HepG2 (cell line): ENCODE measurements around the gene REPIN1. TPM values are rescaled to one million over a fixed set of nuclear protein-coding genes. Genes with fewer than 3 reads are reported as not detected.

Source experiments
- GATAD2A ChIP-seq: IDR thresholded peaks from 2 replicates; pipeline ENCODE4 v1.6.1; 2016
- HHEX ChIP-seq: IDR thresholded peaks from 2 replicates; pipeline ENCODE4 v1.6.1; 2016; ENCODE audit warnings: control low read depth
- HMGXB4 ChIP-seq, 2 experiments: sonication (generic) in 1 of 2; formaldehyde crosslinking in 1 of 2; IDR thresholded peaks; 2 replicates each; pipeline versions ENCODE4 v1.4.0 to v1.6.1; 2018 to 2020; ENCODE audit warnings: missing genetic modification reagents in 2 of 2, borderline replicate concordance in 1 of 2, low read depth in 1 of 2, mild to moderate bottlenecking in 1 of 2, missing biosample characterization in 1 of 2
- KAT7 ChIP-seq: IDR thresholded peaks from 2 replicates; pipeline ENCODE4 v1.6.1; 2018; ENCODE audit warnings: borderline replicate concordance, missing compliant biosample characterization
- KLF11 ChIP-seq: IDR thresholded peaks from 2 replicates; pipeline ENCODE4 v1.6.1; 2016; ENCODE audit warnings: missing compliant biosample characterization
- KLF13 ChIP-seq: sonication (generic); formaldehyde crosslinking; IDR thresholded peaks from 2 replicates; pipeline ENCODE4 v1.4.0; 2020; ENCODE audit warnings: mild to moderate bottlenecking, missing genetic modification reagents
- MBD4 ChIP-seq: IDR thresholded peaks from 2 replicates; pipeline ENCODE4 v1.6.1; 2012; ENCODE audit warnings: low read length, inconsistent platforms, borderline replicate concordance
- NFE2 ChIP-seq: sonication (generic); formaldehyde crosslinking; IDR thresholded peaks from 2 replicates; pipeline ENCODE4 v1.4.0; 2020; ENCODE audit warnings: missing genetic modification reagents
- NR2F2 ChIP-seq: IDR thresholded peaks from 2 replicates; pipeline ENCODE4 v1.6.1; 2012; ENCODE audit warnings: low read depth, inconsistent platforms, borderline replicate concordance
- TAF15 ChIP-seq: fragments of 200-400 bp; formaldehyde crosslinking; IDR thresholded peaks from one replicate; pipeline ENCODE4 v1.6.1; 2018; ENCODE audit warnings: mild to moderate bottlenecking, low read depth, low read length; ENCODE audit not compliant: poor library complexity, severe bottlenecking
- TCF7 ChIP-seq: sonication (generic); IDR thresholded peaks from 2 replicates; pipeline ENCODE4 v1.6.1; 2016; ENCODE audit warnings: antibody characterized with exemption, low read depth
- ZBTB8A ChIP-seq: sonication (generic); formaldehyde crosslinking; IDR thresholded peaks from 2 replicates; pipeline ENCODE4 v1.4.0; 2020; ENCODE audit warnings: mild to moderate bottlenecking, low read depth, missing genetic modification reagents, borderline replicate concordance
- ZFP41 ChIP-seq: sonication (generic); formaldehyde crosslinking; IDR thresholded peaks from 2 replicates; pipeline ENCODE4 v1.4.0; 2020; ENCODE audit warnings: mild to moderate bottlenecking, missing genetic modification reagents, borderline replicate concordance
- ZFX ChIP-seq: sonication (generic); formaldehyde crosslinking; IDR thresholded peaks from 2 replicates; pipeline ENCODE4 v1.4.0; 2020; ENCODE audit warnings: mild to moderate bottlenecking, low read depth, missing genetic modification reagents, moderate library complexity
- ZKSCAN5 ChIP-seq: sonication (generic); formaldehyde crosslinking; IDR thresholded peaks from 2 replicates; pipeline ENCODE4 v1.5.1; 2020; ENCODE audit warnings: mild to moderate bottlenecking, missing genetic modification reagents
- ZNF510 ChIP-seq: sonication (generic); formaldehyde crosslinking; IDR thresholded peaks from 2 replicates; pipeline ENCODE4 v1.4.0; 2020; ENCODE audit warnings: low read depth, mild to moderate bottlenecking, missing genetic modification reagents
- ZNF567 ChIP-seq: sonication (generic); formaldehyde crosslinking; IDR thresholded peaks from 2 replicates; pipeline ENCODE4 v1.8.1; 2023; ENCODE audit warnings: mild to moderate bottlenecking, missing genetic modification reagents, borderline replicate concordance
- polyA plus RNA-seq, 8 experiments: library from polyadenylated mRNA; depleted of rRNA in 3 of 8; stranded (reverse) in 7 of 8; unstranded in 1 of 8; fragments of >200 nt; fragmentation: Illumina TruSeq in 4 of 8; extraction: Trizol in 4 of 8; gene quantifications; 2 replicates each; pipeline versions ENCODE4 v1.2.1 to v1.2.3, GENCODE V29; 2011 to 2016; ENCODE audit warnings: low read depth in 4 of 8, missing spikeins in 1 of 8, mixed read lengths in 1 of 8; ENCODE audit not compliant: insufficient read depth in 1 of 8
- total RNA-seq, 5 experiments: library from RNA; depleted of rRNA; stranded (reverse); fragments of >200 nt; fragmentation: Illumina TruSeq; extraction: Trizol; gene quantifications; 2 replicates each; pipeline ENCODE4 v1.2.3, GENCODE V29; 2016; ENCODE audit warnings: low read depth in 1 of 5
- TF ChIP-seq, protein P1 (sequence below): sonication (generic); formaldehyde crosslinking; IDR thresholded peaks from 2 replicates; pipeline ENCODE4 v1.8.1; 2023; ENCODE audit warnings: missing genetic modification reagents, inconsistent platforms, borderline replicate concordance
- TF ChIP-seq, protein P2 (sequence below): sonication (generic); formaldehyde crosslinking; IDR thresholded peaks from 2 replicates; pipeline ENCODE4 v1.4.0; 2020; ENCODE audit warnings: missing genetic modification reagents
- TF ChIP-seq, protein P3 (sequence below), 2 experiments: sonication (generic) in 1 of 2; formaldehyde crosslinking in 1 of 2; IDR thresholded peaks; 2 replicates each; pipeline versions ENCODE4 v1.4.0 to v1.6.1; 2016 to 2020; ENCODE audit warnings: borderline replicate concordance in 1 of 2, low read depth in 1 of 2, mild to moderate bottlenecking in 1 of 2, missing genetic modification reagents in 1 of 2

REPIN1 gene
- total and polyA plus RNA-seq, 2 of the 13 experiments (the other 11 are each of a cell fraction or from before 2014, with no cell fraction given), result 69.9 to 108 TPM

- TF ChIP-seq ZFX (CRISPR knock-in tag) (no peak), ZNF567 (no peak), ZKSCAN5 (CRISPR knock-in tag) (no peak), GATAD2A (CRISPR knock-in tag) (0 out of 2 replicates have a peak, but pooled peaks have one; percentile 17), TCF7 (peak; percentile 25; the same call in 1 of the 2 replicates), ZNF510 (CRISPR knock-in tag) (no peak), KAT7 (CRISPR knock-in tag) (no peak), KLF11 (CRISPR knock-in tag) (no peak), HMGXB4 (CRISPR knock-in tag; IDR thresholded peaks at IDR 0.05; ENCODE audit: borderline replicate concordance in 1 of 2, low read depth in 1 of 2) (no peak), ZBTB8A (CRISPR knock-in tag) (no peak), TAF15 (no peak), NR2F2 (no peak), ZFP41 (CRISPR knock-in tag) (no peak), MBD4 (no peak), KLF13 (no peak), HHEX (CRISPR knock-in tag) (no peak), NFE2 (no peak)
- TF ChIP-seq, protein P1, sequence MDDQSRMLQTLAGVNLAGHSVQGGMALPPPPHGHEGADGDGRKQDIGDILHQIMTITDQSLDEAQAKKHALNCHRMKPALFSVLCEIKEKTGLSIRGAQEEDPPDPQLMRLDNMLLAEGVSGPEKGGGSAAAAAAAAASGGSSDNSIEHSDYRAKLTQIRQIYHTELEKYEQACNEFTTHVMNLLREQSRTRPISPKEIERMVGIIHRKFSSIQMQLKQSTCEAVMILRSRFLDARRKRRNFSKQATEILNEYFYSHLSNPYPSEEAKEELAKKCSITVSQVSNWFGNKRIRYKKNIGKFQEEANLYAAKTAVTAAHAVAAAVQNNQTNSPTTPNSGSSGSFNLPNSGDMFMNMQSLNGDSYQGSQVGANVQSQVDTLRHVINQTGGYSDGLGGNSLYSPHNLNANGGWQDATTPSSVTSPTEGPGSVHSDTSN (CRISPR knock-in tag), result no peak
- TF ChIP-seq, protein P2, sequence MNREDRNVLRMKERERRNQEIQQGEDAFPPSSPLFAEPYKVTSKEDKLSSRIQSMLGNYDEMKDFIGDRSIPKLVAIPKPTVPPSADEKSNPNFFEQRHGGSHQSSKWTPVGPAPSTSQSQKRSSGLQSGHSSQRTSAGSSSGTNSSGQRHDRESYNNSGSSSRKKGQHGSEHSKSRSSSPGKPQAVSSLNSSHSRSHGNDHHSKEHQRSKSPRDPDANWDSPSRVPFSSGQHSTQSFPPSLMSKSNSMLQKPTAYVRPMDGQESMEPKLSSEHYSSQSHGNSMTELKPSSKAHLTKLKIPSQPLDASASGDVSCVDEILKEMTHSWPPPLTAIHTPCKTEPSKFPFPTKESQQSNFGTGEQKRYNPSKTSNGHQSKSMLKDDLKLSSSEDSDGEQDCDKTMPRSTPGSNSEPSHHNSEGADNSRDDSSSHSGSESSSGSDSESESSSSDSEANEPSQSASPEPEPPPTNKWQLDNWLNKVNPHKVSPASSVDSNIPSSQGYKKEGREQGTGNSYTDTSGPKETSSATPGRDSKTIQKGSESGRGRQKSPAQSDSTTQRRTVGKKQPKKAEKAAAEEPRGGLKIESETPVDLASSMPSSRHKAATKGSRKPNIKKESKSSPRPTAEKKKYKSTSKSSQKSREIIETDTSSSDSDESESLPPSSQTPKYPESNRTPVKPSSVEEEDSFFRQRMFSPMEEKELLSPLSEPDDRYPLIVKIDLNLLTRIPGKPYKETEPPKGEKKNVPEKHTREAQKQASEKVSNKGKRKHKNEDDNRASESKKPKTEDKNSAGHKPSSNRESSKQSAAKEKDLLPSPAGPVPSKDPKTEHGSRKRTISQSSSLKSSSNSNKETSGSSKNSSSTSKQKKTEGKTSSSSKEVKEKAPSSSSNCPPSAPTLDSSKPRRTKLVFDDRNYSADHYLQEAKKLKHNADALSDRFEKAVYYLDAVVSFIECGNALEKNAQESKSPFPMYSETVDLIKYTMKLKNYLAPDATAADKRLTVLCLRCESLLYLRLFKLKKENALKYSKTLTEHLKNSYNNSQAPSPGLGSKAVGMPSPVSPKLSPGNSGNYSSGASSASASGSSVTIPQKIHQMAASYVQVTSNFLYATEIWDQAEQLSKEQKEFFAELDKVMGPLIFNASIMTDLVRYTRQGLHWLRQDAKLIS (CRISPR knock-in tag), result no peak
- TF ChIP-seq, protein P3, sequence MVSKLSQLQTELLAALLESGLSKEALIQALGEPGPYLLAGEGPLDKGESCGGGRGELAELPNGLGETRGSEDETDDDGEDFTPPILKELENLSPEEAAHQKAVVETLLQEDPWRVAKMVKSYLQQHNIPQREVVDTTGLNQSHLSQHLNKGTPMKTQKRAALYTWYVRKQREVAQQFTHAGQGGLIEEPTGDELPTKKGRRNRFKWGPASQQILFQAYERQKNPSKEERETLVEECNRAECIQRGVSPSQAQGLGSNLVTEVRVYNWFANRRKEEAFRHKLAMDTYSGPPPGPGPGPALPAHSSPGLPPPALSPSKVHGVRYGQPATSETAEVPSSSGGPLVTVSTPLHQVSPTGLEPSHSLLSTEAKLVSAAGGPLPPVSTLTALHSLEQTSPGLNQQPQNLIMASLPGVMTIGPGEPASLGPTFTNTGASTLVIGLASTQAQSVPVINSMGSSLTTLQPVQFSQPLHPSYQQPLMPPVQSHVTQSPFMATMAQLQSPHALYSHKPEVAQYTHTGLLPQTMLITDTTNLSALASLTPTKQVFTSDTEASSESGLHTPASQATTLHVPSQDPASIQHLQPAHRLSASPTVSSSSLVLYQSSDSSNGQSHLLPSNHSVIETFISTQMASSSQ (IDR thresholded peaks at IDR 0.05; ENCODE audit: low read depth), result no peak
- TF ChIP-seq, protein P3 (CRISPR knock-in tag; IDR thresholded peaks at IDR 0.05; ENCODE audit: borderline replicate concordance), result no peak
Observed at GRCh38 chr7:150382844-150383225, 14.2 kb downstream of the REPIN1 start (continued).
